C4-2B (cell line): ENCODE results near the gene ILRUN.
"Not testable (repeated sequence)": the region's sequence is repeated elsewhere in the genome, so short reads cannot be mapped to it uniquely, and the experiment has no call there.

Experiments used
- H3K27ac ChIP-seq: fragments of 450-650 bp; 2 replicates; pipeline ENCODE4 v1.5.1; 2017
- CTCF ChIP-seq: fragments of 450-650 bp; conservative IDR thresholded peaks from 2 replicates; pipeline ENCODE4 v1.5.1; 2017; ENCODE audit warnings: mild to moderate bottlenecking
- ZFX ChIP-seq: fragments of 450-650 bp; IDR thresholded peaks from 2 replicates; pipeline ENCODE4 v1.6.1; 2017

The ILRUN gene

DNA sequence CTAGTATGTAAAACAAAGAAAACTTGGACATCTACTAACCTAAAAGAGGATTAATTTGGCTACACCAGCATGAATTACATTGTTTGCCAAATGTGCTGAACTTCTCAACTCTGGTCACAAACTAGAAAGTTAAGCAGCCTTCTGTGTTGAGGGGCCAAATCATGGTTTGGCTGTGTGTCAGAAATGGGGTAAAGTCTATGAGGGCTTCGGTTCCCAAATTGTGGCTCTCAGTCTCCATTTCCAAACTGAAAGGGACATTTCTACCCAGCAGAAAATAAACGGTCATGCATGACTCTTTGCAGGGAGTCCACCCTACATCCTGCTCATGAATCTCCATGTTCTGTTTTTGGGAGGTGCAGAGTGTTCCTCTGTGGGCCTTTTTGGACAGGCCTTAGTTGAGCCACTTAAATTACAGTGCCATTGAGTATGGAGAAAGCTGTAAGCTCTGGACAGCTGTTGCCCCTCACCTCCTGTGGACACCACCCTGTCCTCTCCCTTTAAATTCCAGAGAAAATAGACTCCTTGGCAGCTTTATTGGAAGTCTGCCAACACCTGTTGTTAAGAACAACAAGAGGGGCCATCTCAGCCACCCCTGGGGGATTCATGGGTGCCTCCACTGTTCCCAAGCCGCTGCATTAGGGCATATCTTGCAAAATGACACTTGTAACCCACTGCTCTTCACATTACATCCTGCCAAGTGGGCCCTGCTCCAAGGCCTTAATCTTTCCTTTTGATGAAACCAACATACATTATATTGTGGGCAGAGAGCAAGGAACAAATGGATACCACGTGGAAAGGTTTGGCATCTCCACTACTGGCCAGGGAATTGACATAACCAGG, 33.3 kb upstream of the ILRUN start:
- TF ChIP-seq CTCF (no peak), ZFX (no peak)
- no peak overlapping the region for H3K27ac ChIP-seq

DNA sequence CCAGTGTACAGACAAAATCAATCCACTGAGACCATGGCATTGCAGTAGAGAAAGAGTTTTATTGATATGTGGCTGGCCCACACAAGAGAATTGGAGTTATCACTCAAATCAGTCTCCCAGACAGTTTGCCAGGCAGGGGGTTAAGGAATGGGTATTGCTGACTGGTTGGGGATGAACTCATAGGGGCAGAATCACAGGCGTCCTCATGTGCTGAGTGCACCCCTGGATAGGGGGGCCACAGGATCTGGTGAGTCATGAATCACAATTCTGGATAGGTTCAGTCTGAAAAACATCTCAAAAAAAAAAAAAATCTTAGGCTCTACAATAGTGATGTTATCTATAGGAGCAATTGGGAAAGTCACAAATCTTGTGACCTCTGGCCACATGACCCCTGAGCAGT, 29.5 kb upstream of the ILRUN start:
- no peak overlapping the region for H3K27ac ChIP-seq
- TF ChIP-seq CTCF (no peak), ZFX (no peak)

DNA sequence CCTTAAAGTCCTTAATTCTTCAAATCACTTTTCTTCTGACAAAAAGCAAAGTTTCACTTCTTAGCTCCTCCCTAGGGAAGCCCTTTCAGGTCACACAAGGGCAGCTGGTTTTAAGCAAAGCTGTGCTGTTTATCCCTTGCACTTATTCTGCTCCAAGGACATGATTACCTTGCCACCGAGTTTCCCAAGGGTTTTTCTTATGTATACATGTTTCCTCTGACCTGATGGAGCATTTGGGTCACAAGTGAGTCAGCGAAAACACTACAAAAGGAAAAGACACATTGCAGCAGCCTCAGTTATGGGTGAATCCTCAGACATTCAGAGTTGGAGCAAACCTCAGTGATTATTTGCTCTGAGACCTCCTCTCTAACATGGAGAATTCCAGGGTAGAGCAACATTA, 26.6 kb upstream of the ILRUN start:
- TF ChIP-seq CTCF = no peak
- no peak for TF ChIP-seq ZFX
- H3K27ac ChIP-seq = no peak overlapping the region

- TF ChIP-seq ZFX (no peak), CTCF (no peak)
- no peak overlapping the region for H3K27ac ChIP-seq
Observed at GRCh38 chr6:34722451-34722850, 25.9 kb upstream of the ILRUN start.

GRCh38 chr6:34720160-34720559, 23.6 kb upstream of the ILRUN start:
- H3K27ac ChIP-seq = not testable (repeated sequence)

DNA sequence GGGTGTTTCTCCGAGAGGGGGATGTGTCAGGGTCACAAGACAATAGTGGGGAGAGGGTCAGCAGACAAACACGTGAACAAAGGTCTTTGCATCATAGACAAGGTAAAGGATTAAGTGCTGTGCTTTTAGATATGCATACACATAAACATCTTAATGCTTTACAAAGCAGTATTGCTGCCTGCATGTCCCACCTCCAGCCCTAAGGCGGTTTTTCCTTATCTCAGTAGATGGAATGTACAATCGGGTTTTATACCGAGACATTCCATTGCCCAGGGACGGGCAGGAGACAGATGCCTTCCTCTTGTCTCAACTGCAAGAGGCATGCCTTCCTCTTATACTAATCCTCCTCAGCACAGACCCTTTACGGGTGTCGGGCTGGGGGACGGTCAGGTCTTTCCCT, 23.1 kb upstream of the ILRUN start:
- not testable (repeated sequence) for H3K27ac ChIP-seq

DNA sequence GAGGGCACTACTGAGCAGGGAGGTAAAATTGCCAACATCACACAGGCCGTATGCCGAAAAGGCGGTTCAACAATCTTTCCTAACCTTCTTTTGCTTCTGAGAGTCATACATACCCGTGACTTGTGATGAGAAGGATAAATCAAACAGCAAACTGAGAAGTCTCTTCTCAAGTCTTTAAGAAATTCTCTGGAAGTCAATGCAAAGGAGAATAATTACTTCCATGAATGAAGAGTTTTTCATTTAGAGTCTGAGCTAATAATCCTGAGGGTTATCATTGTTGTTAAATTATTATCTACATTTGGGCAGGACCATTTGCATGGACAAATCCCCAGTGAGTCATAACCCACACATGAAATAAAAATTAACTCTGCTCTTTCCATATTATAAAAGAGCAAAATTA, 22.4 kb upstream of the ILRUN start:
- TF ChIP-seq CTCF (no peak), ZFX (no peak)
- H3K27ac ChIP-seq = no peak overlapping the region

- H3K27ac ChIP-seq = no peak overlapping the region
- no peak for TF ChIP-seq CTCF
- no peak for TF ChIP-seq ZFX
Observed at GRCh38 chr6:34717466-34717865, 20.9 kb upstream of the ILRUN start.
